HUES6 (cell line): ENCODE results near the gene BTBD1.

Experiments used
- H3K27ac ChIP-seq: 2 replicates; pipeline ENCODE4 v1.7.0; 2013; ENCODE audit warnings: low read depth, mild to moderate bottlenecking, low read length, inconsistent platforms
- H3K27me3 ChIP-seq: 2 replicates; pipeline ENCODE4 v1.6.1; 2013; ENCODE audit warnings: low read length; ENCODE audit not compliant: control insufficient read depth, insufficient read depth
- H3K36me3 ChIP-seq: 2 replicates; pipeline ENCODE4 v1.6.1; 2013; ENCODE audit warnings: low read length; ENCODE audit not compliant: control insufficient read depth, insufficient read depth
- H3K4me1 ChIP-seq: 2 replicates; pipeline ENCODE4 v1.6.1; 2013; ENCODE audit warnings: low read length; ENCODE audit not compliant: control insufficient read depth, insufficient read depth
- H3K4me3 ChIP-seq: 2 replicates; pipeline ENCODE4 v1.5.1; 2013; ENCODE audit warnings: low read depth, low read length
- H3K9ac ChIP-seq: one replicate; pipeline ENCODE4 v1.6.1; 2013; ENCODE audit warnings: mild to moderate bottlenecking, low read length
- H3K9me3 ChIP-seq: 2 replicates; pipeline ENCODE4 v1.6.1; 2013; ENCODE audit warnings: low read depth, low read length; ENCODE audit not compliant: control insufficient read depth, insufficient read depth

BTBD1 gene

GRCh38 chr15:83066734-83067637 lies at the start of gene BTBD1:
TSS of gene BTBD1 (minus strand) at chr15:83067252. CDS start at chr15:83067151, 101 bp downstream.
- H3K36me3 ChIP-seq = 0 out of 2 replicates have a peak, but pooled peaks cover 4% of the 10 kb centered on the region
- peaks cover 9% of the 10 kb centered on the region for H3K9me3 ChIP-seq
- peak within 1 kb of the TSS; percentile 96 for H3K27ac ChIP-seq
- H3K4me3 ChIP-seq = peak within 1 kb of the TSS; percentile 83
- peaks cover 23% of the 10 kb centered on the region for H3K4me1 ChIP-seq
- H3K9ac ChIP-seq = peak within 1 kb of the TSS; percentile 94
- no peaks in the 10 kb centered on the region for H3K27me3 ChIP-seq

- Histone ChIP-seq H3K27me3 (no peaks in the 10 kb centered on the region), H3K4me3 (no peak overlapping the region), H3K4me1 (no peaks in the 10 kb centered on the region), H3K9me3 (no peaks in the 10 kb centered on the region; the same call in 1 of the 2 replicates), H3K27ac (no peak overlapping the region), H3K36me3 (no peaks in the 10 kb centered on the region), H3K9ac (no peak overlapping the region)
Measured at GRCh38 chr15:83115831-83116565, 48.9 kb upstream of the BTBD1 start.

GRCh38 chr15:83115410-83115809 lies 48.4 kb upstream of the BTBD1 start:
- H3K27ac ChIP-seq = no peak overlapping the region
- no peak overlapping the region for H3K4me3 ChIP-seq
- no peaks in the 10 kb centered on the region for H3K36me3 ChIP-seq
- no peak overlapping the region for H3K9ac ChIP-seq
- no peaks in the 10 kb centered on the region for H3K4me1 ChIP-seq
- no peaks in the 10 kb centered on the region; the same call in 1 of the 2 replicates for H3K9me3 ChIP-seq
- no peaks in the 10 kb centered on the region for H3K27me3 ChIP-seq

GRCh38 chr15:83114856-83115255 lies 47.8 kb upstream of the BTBD1 start:
- H3K36me3 ChIP-seq = no peaks in the 10 kb centered on the region
- H3K9me3 ChIP-seq = no peaks in the 10 kb centered on the region; the same call in 1 of the 2 replicates

DNA sequence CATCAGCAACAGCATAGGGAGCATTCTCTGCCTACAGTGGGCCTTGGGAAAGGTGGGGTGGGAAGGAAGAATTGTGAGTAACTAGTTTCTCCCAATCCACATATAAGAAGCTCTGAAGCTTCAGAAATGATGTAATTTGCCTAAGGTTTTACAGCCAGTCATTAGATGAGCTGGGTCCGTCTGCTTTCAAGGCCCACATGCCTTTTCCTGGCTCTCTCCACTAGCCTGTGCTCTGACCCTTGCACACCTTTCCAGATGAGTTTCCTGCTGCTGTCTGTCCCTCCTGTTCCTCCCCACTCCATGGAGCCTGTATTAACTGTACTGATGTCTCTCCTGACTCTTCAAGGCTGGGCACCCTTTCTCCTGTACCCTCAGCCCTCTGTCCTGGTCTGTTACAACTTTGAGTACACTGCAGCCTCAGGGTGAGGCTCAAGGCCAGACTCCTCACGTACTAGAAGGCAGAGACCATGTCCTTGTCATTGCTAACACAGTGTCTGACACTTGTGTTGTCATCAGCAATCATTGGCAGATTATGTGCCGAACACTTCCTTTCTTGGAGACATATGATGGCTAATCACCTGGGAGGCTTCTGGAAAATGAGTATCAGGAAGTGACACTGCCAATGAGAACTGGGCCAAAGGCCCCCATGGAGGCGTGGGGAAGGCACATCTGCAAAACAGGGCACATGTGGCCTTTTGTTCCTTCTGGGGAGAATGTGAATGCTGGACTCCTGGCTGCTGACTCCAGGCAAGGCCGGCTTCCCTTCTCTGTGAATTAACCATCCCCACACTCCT lies 47.0 kb upstream of the BTBD1 start:
- no peaks in the 10 kb centered on the region for H3K4me1 ChIP-seq
- H3K9ac ChIP-seq = no peak overlapping the region
- H3K27me3 ChIP-seq = peaks cover 11% of the 10 kb centered on the region
- no peaks in the 10 kb centered on the region for H3K36me3 ChIP-seq
- H3K27ac ChIP-seq = no peak overlapping the region
- no peaks in the 10 kb centered on the region; the same call in 1 of the 2 replicates for H3K9me3 ChIP-seq
- H3K4me3 ChIP-seq = no peak overlapping the region

More at GRCh38 chr15:83114856-83115255, 47.8 kb upstream of the BTBD1 start:
- Histone ChIP-seq H3K27me3 (peaks cover 3% of the 10 kb centered on the region), H3K4me3 (no peak overlapping the region), H3K9ac (no peak overlapping the region), H3K4me1 (no peaks in the 10 kb centered on the region), H3K27ac (no peak overlapping the region)

GRCh38 chr15:83112956-83113299 lies 45.9 kb upstream of the BTBD1 start:
- H3K36me3 ChIP-seq = no peaks in the 10 kb centered on the region
- H3K4me1 ChIP-seq = peaks cover 8% of the 10 kb centered on the region
- no peak overlapping the region for H3K9ac ChIP-seq
- peaks cover 23% of the 10 kb centered on the region for H3K27me3 ChIP-seq
- H3K4me3 ChIP-seq = no peak overlapping the region
- no peak overlapping the region for H3K27ac ChIP-seq
- no peaks in the 10 kb centered on the region; the same call in 1 of the 2 replicates for H3K9me3 ChIP-seq

DNA sequence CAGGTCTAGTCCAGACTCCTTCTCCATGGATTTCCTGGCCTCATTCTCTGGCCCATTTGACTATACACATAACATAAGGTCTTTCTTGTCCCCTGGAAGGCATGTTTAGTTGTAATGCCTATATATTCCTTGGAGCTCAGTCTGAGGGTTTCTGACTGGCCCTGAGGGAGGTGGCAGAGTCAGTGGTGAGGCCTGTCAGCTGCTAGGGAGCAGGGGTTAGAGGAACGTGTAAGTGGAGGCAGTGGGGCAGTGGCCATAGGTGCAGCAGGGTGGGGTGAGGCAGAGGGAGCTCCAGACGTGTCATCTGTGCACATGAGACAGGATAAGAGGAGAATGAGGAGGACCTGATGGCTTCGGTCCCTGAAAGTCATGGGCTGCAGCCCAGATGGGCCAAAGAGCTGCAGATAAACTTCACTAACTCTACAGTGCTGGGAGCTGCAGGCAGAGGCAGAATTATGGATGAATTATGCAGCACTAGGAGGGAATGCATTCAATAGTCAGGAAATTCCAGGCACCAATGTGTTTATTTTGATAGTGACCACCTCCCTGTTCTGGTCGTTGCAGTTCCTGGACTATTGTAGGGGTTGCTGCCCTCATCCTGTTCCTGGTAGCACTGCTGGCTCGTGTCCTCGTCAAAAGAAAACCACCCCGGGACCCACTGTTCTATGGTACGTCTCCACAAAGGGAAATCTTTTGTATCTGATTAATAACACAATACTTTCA lies 45.3 kb upstream of the BTBD1 start:
- Histone ChIP-seq H3K9ac (no peak overlapping the region), H3K4me3 (no peak overlapping the region), H3K9me3 (no peaks in the 10 kb centered on the region; the same call in 1 of the 2 replicates)

DNA sequence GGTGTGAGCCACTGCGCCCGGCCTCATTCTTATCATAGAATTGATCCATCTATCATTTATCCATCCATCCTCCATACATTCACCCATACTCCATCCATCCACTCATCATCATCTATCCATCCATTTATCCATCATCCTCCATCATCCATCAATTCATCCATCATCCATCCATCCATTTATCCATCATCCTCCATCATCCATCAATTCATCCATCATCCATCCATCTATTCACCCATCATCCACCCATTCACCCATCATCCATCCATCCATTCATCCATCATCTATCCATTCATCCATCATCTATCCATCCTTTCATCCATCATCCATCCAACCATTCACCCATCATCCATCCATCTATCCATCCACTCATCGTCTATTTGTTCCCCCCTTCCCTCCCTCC lies 44.1 kb upstream of the BTBD1 start:
- Histone ChIP-seq H3K9ac (no peak overlapping the region), H3K9me3 (no peaks in the 10 kb centered on the region; the same call in 1 of the 2 replicates), H3K4me1 (peaks cover 14% of the 10 kb centered on the region), H3K4me3 (no peak overlapping the region), H3K36me3 (no peaks in the 10 kb centered on the region), H3K27me3 (peaks cover 38% of the 10 kb centered on the region), H3K27ac (no peak overlapping the region)

More for the DNA sequence above, 45.3 kb upstream of the BTBD1 start:
- Histone ChIP-seq H3K27ac (no peak overlapping the region), H3K4me1 (peaks cover 9% of the 10 kb centered on the region), H3K27me3 (peaks cover 28% of the 10 kb centered on the region), H3K36me3 (no peaks in the 10 kb centered on the region)

GRCh38 chr15:83110381-83110780 lies 43.3 kb upstream of the BTBD1 start:
- no peaks in the 10 kb centered on the region; the same call in 1 of the 2 replicates for H3K9me3 ChIP-seq
- H3K27ac ChIP-seq = no peak overlapping the region
- H3K4me3 ChIP-seq = no peak overlapping the region
- no peak overlapping the region for H3K9ac ChIP-seq
- H3K4me1 ChIP-seq = peaks cover 14% of the 10 kb centered on the region
- H3K27me3 ChIP-seq = peaks cover 44% of the 10 kb centered on the region
- no peaks in the 10 kb centered on the region for H3K36me3 ChIP-seq

DNA sequence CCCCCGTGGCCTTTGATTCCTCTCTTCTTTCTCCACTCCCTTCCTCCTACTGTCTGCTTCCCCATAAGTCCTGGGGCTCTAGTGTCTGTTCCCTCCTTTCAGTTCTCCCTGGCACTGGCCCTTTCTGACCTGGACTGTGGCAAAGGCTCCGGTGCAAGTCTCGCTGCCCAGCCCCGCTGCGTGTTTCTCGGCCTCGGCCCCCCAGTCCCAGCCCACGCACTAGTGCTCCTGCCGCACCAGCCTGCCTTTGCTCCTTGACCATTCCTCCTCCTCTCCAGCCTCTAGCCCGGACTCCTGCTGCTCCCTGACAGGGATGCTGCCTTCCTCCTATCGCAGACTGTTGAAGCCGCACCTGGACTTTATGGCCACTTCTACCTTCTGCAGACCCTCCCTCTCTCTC lies 42.5 kb upstream of the BTBD1 start:
- Histone ChIP-seq H3K4me3 (no peak overlapping the region), H3K27me3 (peaks cover 44% of the 10 kb centered on the region), H3K9me3 (no peaks in the 10 kb centered on the region; the same call in 1 of the 2 replicates), H3K36me3 (no peaks in the 10 kb centered on the region), H3K4me1 (peaks cover 14% of the 10 kb centered on the region), H3K27ac (no peak overlapping the region), H3K9ac (no peak overlapping the region)
